OCI-LY1 (cell line): ENCODE results near the gene RXFP3.

Experiments used
- CTCF ChIP-seq: fragments of 200-600 bp; sonication (generic), shearing (Covaris generic); IDR thresholded peaks from 2 replicates; pipeline ENCODE4 v1.5.1; 2017; ENCODE audit warnings: mild to moderate bottlenecking, antibody characterized with exemption, low read length, moderate library complexity, mixed read lengths
- EZH2 ChIP-seq: fragments of 200-600 bp; sonication (generic), shearing (Covaris generic); IDR thresholded peaks from 2 replicates; pipeline ENCODE4 v1.8.0; 2017; ENCODE audit warnings: borderline replicate concordance, mixed run types, mild to moderate bottlenecking, antibody characterized with exemption, low read length, moderate library complexity, mixed read lengths

- TF ChIP-seq CTCF (no peak), EZH2 (no peak)
Measured at GRCh38 chr5:33964132-33964700, 28.0 kb downstream of the RXFP3 start.
